M059J (cell line): ENCODE data around the gene CFL2. TPM values are rescaled to one million over a fixed set of nuclear protein-coding genes. Genes with fewer than 3 reads are reported as not detected.
"Not testable (repeated sequence)": the region's sequence is repeated elsewhere in the genome, so short reads cannot be mapped to it uniquely, and the experiment has no call there.

ENCODE experiments used
- DNase-seq: peaks from one replicate; pipeline ENCODE4 v3.0.0-alpha.2; 2012; ENCODE audit warnings: low read depth
- total RNA-seq: library from RNA; depleted of rRNA; stranded (reverse); fragments of >200 nt; shearing (Covaris generic); gene quantifications from 2 replicates; pipeline ENCODE4 v1.2.3, GENCODE V29; 2014

The CFL2 gene
- total RNA-seq, 1 experiment from 2014 or later: 164 TPM

- DNase-seq: no peak
Observed at GRCh38 chr14:34711796-34712712, 2.3 kb downstream of the CFL2 start.

DNA sequence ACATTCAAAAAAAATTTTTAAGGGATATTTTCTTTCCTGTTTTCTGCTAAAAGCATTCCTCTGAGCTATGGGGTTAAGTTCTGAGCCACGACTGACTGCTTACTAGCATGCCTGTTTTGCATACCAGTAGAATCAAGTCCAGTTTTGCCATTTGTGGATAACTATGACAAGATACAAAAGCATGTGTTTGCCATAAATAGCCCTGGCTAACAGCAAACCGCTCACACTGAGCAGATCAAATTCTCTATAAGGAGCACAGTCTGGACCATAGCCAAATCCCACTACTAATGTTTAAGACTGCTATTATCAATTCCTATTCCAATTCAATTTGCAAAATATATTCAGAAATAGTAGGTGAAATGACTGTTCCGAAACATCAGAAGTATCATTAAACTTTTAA is 3.2 kb downstream of the CFL2 start:
- DNase-seq: peak; percentile 79

GRCh38 chr14:34710744-34711143 is 3.6 kb downstream of the CFL2 start:
- DNase-seq: no peak

- no peak for DNase-seq
Observed at GRCh38 chr14:34710006-34710405, 4.4 kb downstream of the CFL2 start.

DNA sequence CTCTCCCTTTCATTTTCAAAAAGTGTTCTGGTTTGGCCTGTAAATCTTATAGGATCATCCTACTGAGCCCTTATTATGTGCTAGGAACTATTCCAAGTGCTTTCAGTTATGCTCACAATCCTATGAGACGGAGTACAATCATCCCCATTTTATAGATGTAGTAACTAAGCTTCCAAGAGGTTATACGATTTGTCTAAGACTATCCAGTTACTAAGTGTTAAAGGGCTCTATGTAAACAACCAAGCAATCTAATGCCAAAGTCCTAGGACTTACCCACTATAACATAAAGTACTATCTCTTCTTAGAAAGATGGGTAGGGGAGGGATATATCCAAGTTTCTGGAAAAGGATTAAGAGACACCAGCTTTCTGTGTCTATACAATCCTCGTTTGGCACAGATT is 6.7 kb downstream of the CFL2 start:
- no peak for DNase-seq

DNA sequence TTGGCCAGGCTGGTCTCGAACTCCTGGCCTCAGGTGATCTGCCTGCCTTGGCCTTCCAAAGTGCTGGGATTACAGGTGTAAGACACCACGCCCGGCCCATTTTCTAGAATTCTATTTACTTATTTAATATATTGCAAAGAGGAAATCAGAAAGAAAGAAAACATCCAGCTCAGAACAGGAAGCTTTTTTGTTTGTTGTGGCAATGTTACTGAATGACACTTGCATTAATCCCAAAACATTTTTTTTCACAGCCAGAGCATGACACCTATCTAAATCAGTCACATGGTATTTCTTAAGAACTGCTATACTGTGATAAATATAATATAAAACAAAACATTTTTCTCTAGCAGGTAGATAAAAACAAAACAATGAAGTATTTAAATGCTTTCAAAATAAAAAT is 12.6 kb downstream of the CFL2 start:
- no peak for DNase-seq

DNA sequence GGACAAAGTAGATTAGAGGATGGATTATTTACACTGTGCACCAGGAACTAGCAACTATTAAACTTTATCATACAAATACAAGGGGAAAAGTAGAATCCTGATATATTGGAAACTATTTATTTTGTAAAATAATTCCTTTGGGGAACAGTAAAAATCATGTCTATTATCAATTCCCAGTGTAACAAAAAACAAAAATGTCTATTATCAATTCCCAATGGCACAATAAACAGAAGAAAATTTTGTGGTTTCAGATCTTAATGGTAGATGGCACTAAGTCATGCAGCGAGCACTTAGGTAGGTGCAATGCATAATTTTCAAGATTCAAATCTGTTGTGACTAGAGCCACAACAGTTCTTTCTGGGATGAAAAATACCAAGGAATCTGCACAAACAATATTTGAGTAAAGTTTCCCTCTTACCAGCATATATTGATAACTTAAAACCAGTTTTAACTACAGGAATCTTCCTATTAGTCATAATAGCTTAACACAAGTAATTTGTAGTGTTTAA is 13.7 kb downstream of the CFL2 start:
- DNase-seq: peak; percentile 25

DNA sequence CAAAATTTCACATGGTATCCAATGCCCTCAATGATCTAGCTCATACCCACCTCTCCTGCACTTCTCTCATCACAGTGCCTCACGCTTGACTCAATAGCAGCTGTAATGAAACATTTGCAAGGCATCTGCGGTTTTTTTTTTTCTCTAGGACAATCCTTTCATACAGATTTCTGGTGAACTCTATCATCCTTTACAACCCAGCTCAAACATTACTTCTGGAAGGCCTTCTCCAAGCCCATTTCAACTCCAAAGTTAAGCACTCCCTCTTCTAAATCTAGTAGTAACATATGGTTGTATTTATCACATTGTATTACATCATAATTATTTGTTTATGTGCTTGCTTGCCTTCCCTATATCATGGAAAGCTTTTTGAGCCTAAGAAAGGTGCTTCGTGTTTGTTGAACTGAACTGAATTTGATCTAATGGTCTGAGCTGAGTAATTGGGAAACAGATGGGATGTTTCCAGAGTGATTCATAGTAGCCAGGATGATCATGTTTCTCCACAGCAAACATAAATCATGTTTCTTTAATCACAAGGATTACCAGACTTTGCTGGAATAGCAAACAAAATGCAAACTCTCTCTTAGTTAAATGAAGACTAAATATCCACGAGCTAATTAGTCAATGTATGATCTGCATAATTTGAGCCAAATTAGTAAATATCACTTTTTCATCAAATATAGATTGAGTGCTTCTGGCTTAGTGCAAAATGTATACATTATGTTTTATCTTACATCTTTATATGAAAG is 14.3 kb downstream of the CFL2 start:
- peak; percentile 94 for DNase-seq

DNA sequence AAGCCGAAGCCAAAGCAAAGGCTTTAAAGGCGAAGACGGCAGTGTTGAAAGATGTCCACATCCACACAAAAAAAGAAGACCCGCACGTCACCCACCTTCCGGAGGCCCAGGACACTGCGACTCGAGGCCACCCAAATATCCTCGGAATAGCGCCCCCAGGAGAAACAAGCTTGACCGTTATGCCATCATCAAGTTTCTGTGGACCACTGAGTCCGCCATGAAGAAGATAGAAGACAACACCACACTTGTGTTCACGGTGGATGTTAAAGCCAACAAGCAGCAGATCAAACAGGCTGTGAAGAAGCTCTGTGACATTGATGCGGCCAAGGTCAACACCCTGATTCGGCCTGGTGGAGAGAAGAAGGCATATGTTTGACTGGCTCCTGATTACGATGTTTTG is 20.2 kb downstream of the CFL2 start:
- not testable (repeated sequence) for DNase-seq

GRCh38 chr14:34693228-34693939 is 21.0 kb downstream of the CFL2 start:
- DNase-seq: peak; percentile 25

DNA sequence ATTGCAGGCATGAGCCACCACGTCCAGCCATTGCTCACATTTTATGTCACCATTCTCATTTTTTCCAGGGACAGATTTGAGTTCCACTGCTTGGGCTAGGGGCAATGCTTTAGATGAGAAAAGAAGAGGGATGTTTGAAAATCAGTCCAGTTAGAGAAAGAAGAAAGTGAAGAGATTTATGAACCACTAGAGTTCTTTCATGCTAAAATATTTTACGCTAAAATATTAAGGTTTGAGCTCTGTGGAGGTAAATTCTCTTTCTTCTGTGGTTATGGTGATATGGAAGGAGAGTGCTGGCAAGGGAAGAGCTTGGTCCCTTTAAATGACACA is 21.5 kb downstream of the CFL2 start:
- no peak for DNase-seq

- no peak for DNase-seq
Observed at GRCh38 chr14:34692348-34692747, 22.0 kb downstream of the CFL2 start.

DNA sequence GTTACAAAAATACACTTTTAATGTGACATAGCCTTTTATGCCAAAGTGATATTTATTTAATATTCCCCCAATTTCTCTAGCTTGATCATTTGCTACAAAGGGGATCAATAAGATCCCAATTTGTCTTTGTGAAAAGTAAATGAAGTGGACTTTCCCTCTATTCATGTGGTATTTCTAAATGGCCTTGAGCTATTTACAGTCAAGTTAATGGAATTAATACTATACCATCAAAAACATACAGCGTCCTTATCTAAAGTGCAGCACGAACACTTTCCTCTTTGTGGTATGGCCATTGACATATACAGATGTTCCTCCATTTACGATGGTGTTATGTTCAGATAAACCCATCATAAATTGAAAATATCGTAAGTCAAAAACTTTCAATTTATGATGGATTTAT is 23.2 kb downstream of the CFL2 start:
- no peak for DNase-seq

- DNase-seq: no peak
Observed at GRCh38 chr14:34688470-34689206, 25.8 kb downstream of the CFL2 start.

DNA sequence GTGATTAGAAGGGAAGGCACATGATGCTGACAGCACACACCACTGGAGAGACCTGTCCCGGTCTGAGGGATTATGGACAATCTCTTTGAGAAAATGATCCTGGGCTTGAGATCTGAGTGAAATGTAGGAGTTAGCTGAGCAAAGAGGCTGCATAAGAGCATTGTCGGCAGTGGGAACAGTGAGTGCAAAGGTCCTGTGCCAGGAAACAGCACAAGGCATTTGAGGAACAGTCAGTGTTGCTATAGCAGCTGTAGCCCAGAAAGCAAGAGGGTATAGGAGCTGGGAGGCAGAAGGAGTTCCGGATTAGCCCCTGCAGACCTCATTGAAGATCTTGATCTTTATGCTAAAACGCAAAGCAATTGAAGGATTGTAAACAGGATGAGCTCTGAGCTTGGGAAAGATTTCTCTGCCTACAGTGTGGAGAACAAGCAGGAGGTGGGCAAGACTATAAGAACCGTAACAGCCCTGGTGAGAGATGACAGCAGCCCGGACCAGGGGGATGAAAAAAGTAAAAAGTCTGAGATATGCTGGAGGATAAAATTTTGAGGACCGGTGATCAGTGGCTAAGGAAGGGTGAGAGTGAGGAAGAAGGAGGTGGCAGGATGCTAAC is 28.5 kb downstream of the CFL2 start:
- DNase-seq: no peak

- DNase-seq: peak; percentile 24
Observed at GRCh38 chr14:34684578-34684977, 29.8 kb downstream of the CFL2 start.

DNA sequence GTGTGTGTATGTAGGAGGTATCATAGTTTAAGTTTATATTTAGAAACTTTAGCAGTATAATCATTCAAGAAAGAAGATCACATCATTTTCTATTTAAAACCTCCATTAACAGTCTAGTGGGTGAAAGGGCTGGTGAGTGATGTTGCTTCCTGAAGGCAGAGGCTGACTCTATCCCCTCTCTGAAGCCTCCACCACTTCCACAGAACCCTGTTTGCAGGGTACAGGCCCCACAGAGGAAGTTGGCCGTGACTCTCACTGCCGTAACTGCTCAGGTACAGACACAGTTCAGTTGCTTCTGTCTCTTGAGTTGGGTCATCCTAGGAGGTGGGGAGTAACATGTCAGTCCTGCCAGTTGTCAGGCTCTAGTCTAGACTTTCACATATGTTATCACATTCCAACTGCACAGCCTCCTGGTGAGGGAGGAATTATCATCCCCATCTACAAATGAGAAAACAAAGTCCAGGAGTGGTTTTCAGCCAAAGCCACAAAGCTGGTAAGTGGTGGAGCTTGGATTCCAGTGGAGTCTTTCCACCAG is 31.5 kb downstream of the CFL2 start:
- DNase-seq: peak; percentile 47

GRCh38 chr14:34680806-34681479 is 33.5 kb downstream of the CFL2 start:
- peak; percentile 25 for DNase-seq

DNA sequence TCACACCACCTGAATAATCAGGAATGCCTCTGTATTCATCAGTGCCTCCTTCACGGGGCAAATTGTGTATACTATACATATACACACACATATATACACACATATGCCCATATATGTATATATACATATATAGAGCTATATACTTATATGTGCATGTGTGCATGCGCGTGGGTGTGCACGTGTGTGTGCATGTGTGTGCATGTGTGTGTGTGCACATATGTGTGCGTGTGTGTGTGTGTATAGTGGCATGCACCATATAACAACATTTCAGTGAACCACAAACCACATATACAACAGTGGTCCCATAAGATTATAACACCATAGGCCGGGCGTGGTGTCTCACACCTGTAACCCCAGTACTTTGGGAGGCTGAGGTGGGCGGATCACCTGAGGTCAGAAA is 35.7 kb downstream of the CFL2 start:
- no peak for DNase-seq

- peak; percentile 67 for DNase-seq
Observed at GRCh38 chr14:34678306-34678705, 36.1 kb downstream of the CFL2 start.
